ENCODE results near the gene LRRC61.
"Not testable (repeated sequence)": the region's sequence is repeated elsewhere in the genome, so short reads cannot be mapped to it uniquely, and the experiment has no call there.

The LRRC61 gene

GRCh38 chr7:150295614-150296013, 27.5 kb upstream of the LRRC61 start:
- not testable (repeated sequence) for H2BK15ac ChIP-seq (replicated peaks; ENCODE audit: low read depth); H3K18ac ChIP-seq (ENCODE audit: low read length); H2BK120ac ChIP-seq (ENCODE audit: low read depth, low read length); H3K27me3 ChIP-seq (ENCODE audit: insufficient read depth, low read length, poor library complexity); H4K5ac ChIP-seq (ENCODE audit: low read length); H3K56ac ChIP-seq (ENCODE audit: low read length); H2BK5ac ChIP-seq (ENCODE audit: low read length); H3K4ac ChIP-seq (ENCODE audit: low read depth, low read length); H4K8ac ChIP-seq (ENCODE audit: low read depth, low read length); H3K9ac ChIP-seq (ENCODE audit: low read length); H3K4me1 ChIP-seq (ENCODE audit: control insufficient read depth, low read depth, low read length); H3K27ac ChIP-seq (ENCODE audit: low read depth, low read length); H3K36me3 ChIP-seq (ENCODE audit: control insufficient read depth, insufficient read depth, low read length); H3K79me1 ChIP-seq (ENCODE audit: low read length); H3K79me2 ChIP-seq (ENCODE audit: control insufficient read depth, insufficient read depth, low read length); H3K4me3 ChIP-seq (ENCODE audit: low read length); H3K4me2 ChIP-seq (ENCODE audit: low read length); DNase-seq; H3K23ac ChIP-seq (ENCODE audit: low read length); H2AK5ac ChIP-seq (ENCODE audit: low read length)
- no CpG with 5 or more reads among the region's 8 CpGs for WGBS (ENCODE audit: extremely low coverage, insufficient coverage, low lambda C conversion rate)

GRCh38 chr7:150296802-150297201, 26.4 kb upstream of the LRRC61 start:
- H4K5ac ChIP-seq (ENCODE audit: low read length); H2BK15ac ChIP-seq (replicated peaks; ENCODE audit: low read depth); H2BK5ac ChIP-seq (ENCODE audit: low read length); H3K18ac ChIP-seq (ENCODE audit: low read length); H3K56ac ChIP-seq (ENCODE audit: low read length); H3K27ac ChIP-seq (ENCODE audit: low read depth, low read length); H3K79me2 ChIP-seq (ENCODE audit: control insufficient read depth, insufficient read depth, low read length); H3K23ac ChIP-seq (ENCODE audit: low read length); H3K4me2 ChIP-seq (ENCODE audit: low read length); H3K79me1 ChIP-seq (ENCODE audit: low read length); H3K9ac ChIP-seq (ENCODE audit: low read length); H2BK120ac ChIP-seq (ENCODE audit: low read depth, low read length); H3K4me1 ChIP-seq (ENCODE audit: control insufficient read depth, low read depth, low read length); DNase-seq; H2AK5ac ChIP-seq (ENCODE audit: low read length); H3K36me3 ChIP-seq (ENCODE audit: control insufficient read depth, insufficient read depth, low read length); H3K4ac ChIP-seq (ENCODE audit: low read depth, low read length); H3K27me3 ChIP-seq (ENCODE audit: insufficient read depth, low read length, poor library complexity); H4K8ac ChIP-seq (ENCODE audit: low read depth, low read length); H3K4me3 ChIP-seq (ENCODE audit: low read length): not testable (repeated sequence)
- no CpG with 5 or more reads among the region's 10 CpGs for WGBS (ENCODE audit: extremely low coverage, insufficient coverage, low lambda C conversion rate)

GRCh38 chr7:150297978-150298377, 25.2 kb upstream of the LRRC61 start:
- not testable (repeated sequence) for H3K23ac ChIP-seq (ENCODE audit: low read length); H3K56ac ChIP-seq (ENCODE audit: low read length); H2BK15ac ChIP-seq (replicated peaks; ENCODE audit: low read depth); H3K27ac ChIP-seq (ENCODE audit: low read depth, low read length); H2BK120ac ChIP-seq (ENCODE audit: low read depth, low read length); H2BK5ac ChIP-seq (ENCODE audit: low read length); H3K9ac ChIP-seq (ENCODE audit: low read length); H3K79me1 ChIP-seq (ENCODE audit: low read length); H3K27me3 ChIP-seq (ENCODE audit: insufficient read depth, low read length, poor library complexity); H4K5ac ChIP-seq (ENCODE audit: low read length); H3K4me2 ChIP-seq (ENCODE audit: low read length); H3K4me1 ChIP-seq (ENCODE audit: control insufficient read depth, low read depth, low read length); H4K8ac ChIP-seq (ENCODE audit: low read depth, low read length); H3K18ac ChIP-seq (ENCODE audit: low read length); DNase-seq; H3K36me3 ChIP-seq (ENCODE audit: control insufficient read depth, insufficient read depth, low read length); H3K79me2 ChIP-seq (ENCODE audit: control insufficient read depth, insufficient read depth, low read length); H3K4ac ChIP-seq (ENCODE audit: low read depth, low read length); H3K4me3 ChIP-seq (ENCODE audit: low read length); H2AK5ac ChIP-seq (ENCODE audit: low read length)

GRCh38 chr7:150302908-150303310, 20.2 kb upstream of the LRRC61 start:
- H3K79me1 ChIP-seq (ENCODE audit: low read length); H3K56ac ChIP-seq (ENCODE audit: low read length); H3K23ac ChIP-seq (ENCODE audit: low read length); H3K4me1 ChIP-seq (ENCODE audit: control insufficient read depth, low read depth, low read length); H2BK5ac ChIP-seq (ENCODE audit: low read length); H3K27me3 ChIP-seq (ENCODE audit: insufficient read depth, low read length, poor library complexity); H2BK15ac ChIP-seq (replicated peaks; ENCODE audit: low read depth); H3K79me2 ChIP-seq (ENCODE audit: control insufficient read depth, insufficient read depth, low read length); H3K4me2 ChIP-seq (ENCODE audit: low read length); H3K4ac ChIP-seq (ENCODE audit: low read depth, low read length); DNase-seq; H3K36me3 ChIP-seq (ENCODE audit: control insufficient read depth, insufficient read depth, low read length); H4K5ac ChIP-seq (ENCODE audit: low read length); H3K9ac ChIP-seq (ENCODE audit: low read length); H3K4me3 ChIP-seq (ENCODE audit: low read length); H4K8ac ChIP-seq (ENCODE audit: low read depth, low read length); H2AK5ac ChIP-seq (ENCODE audit: low read length); H3K18ac ChIP-seq (ENCODE audit: low read length); H2BK120ac ChIP-seq (ENCODE audit: low read depth, low read length); H3K27ac ChIP-seq (ENCODE audit: low read depth, low read length): not testable (repeated sequence)
- WGBS (ENCODE audit: extremely low coverage, insufficient coverage, low lambda C conversion rate) = no CpG with 5 or more reads among the region's 1 CpG

- H3K56ac ChIP-seq (ENCODE audit: low read length); H3K79me1 ChIP-seq (ENCODE audit: low read length); H3K27ac ChIP-seq (ENCODE audit: low read depth, low read length); H3K4me2 ChIP-seq (ENCODE audit: low read length); DNase-seq; H4K8ac ChIP-seq (ENCODE audit: low read depth, low read length); H3K4me1 ChIP-seq (ENCODE audit: control insufficient read depth, low read depth, low read length); H3K9ac ChIP-seq (ENCODE audit: low read length); H2BK5ac ChIP-seq (ENCODE audit: low read length); H2BK120ac ChIP-seq (ENCODE audit: low read depth, low read length); H3K4me3 ChIP-seq (ENCODE audit: low read length); H3K4ac ChIP-seq (ENCODE audit: low read depth, low read length); H3K27me3 ChIP-seq (ENCODE audit: insufficient read depth, low read length, poor library complexity); H3K23ac ChIP-seq (ENCODE audit: low read length); H2BK15ac ChIP-seq (replicated peaks; ENCODE audit: low read depth); H3K18ac ChIP-seq (ENCODE audit: low read length); H3K79me2 ChIP-seq (ENCODE audit: control insufficient read depth, insufficient read depth, low read length); H4K5ac ChIP-seq (ENCODE audit: low read length); H2AK5ac ChIP-seq (ENCODE audit: low read length); H3K36me3 ChIP-seq (ENCODE audit: control insufficient read depth, insufficient read depth, low read length): not testable (repeated sequence)
- no CpG with 5 or more reads among the region's 8 CpGs for WGBS (ENCODE audit: extremely low coverage, insufficient coverage, low lambda C conversion rate)
These were observed 18.5 kb upstream of the LRRC61 start for GRCh38 chr7:150304499-150305258.

- WGBS (ENCODE audit: extremely low coverage, insufficient coverage, low lambda C conversion rate) = no CpG with 5 or more reads among the region's 11 CpGs
- H2BK15ac ChIP-seq (replicated peaks; ENCODE audit: low read depth); H3K27me3 ChIP-seq (ENCODE audit: insufficient read depth, low read length, poor library complexity): not testable (repeated sequence)
These were observed 17.8 kb upstream of the LRRC61 start for GRCh38 chr7:150305259-150305902.

More at GRCh38 chr7:150305259-150305902, 17.8 kb upstream of the LRRC61 start:
- H4K5ac ChIP-seq (ENCODE audit: low read length); H3K4me1 ChIP-seq (ENCODE audit: control insufficient read depth, low read depth, low read length); H3K79me2 ChIP-seq (ENCODE audit: control insufficient read depth, insufficient read depth, low read length); H3K9ac ChIP-seq (ENCODE audit: low read length); H3K4ac ChIP-seq (ENCODE audit: low read depth, low read length); H3K4me2 ChIP-seq (ENCODE audit: low read length); H3K56ac ChIP-seq (ENCODE audit: low read length); H3K18ac ChIP-seq (ENCODE audit: low read length); H2BK5ac ChIP-seq (ENCODE audit: low read length); H3K27ac ChIP-seq (ENCODE audit: low read depth, low read length); H3K23ac ChIP-seq (ENCODE audit: low read length); H2AK5ac ChIP-seq (ENCODE audit: low read length); H3K36me3 ChIP-seq (ENCODE audit: control insufficient read depth, insufficient read depth, low read length); H4K8ac ChIP-seq (ENCODE audit: low read depth, low read length); H2BK120ac ChIP-seq (ENCODE audit: low read depth, low read length); H3K79me1 ChIP-seq (ENCODE audit: low read length); H3K4me3 ChIP-seq (ENCODE audit: low read length); DNase-seq: not testable (repeated sequence)
